Activated CD4-positive, CD25-positive, alpha-beta regulatory T cell treated with anti-CD3 and anti-CD28 coated beads, Interleukin-2, amount 50 U/mL, for 72 hours (primary cell): ENCODE data around the gene CTBS.

Experiments used
- DNase-seq: peaks from one replicate; pipeline ENCODE4 v3.0.0; 2021

CTBS gene

DNA sequence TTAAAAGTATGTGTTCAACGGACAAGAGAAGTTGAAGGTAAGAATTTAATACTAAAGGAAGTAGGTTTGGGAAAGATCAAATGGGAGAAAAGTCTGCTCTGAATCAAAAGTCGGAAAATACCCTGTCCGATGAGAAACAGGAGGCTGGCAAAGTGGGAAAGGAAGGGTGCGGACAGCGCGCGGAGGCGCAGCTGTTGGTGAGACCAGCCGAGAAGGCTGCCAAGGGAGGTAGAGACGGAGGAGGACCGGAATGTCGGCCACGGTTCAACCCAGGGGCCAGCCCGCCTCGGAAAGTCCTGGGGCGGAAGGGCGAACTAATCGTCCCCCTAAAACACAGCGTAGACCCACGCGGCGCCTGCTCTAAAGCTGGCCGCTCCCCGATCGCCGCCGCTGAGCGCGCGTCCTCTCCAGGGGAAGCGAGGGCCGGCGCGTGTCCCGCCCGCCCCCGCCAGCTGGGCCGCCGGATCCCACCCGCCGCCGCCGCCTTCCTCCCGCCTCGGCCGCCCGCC lies 68.7 kb downstream of the CTBS start:
- DNase-seq, result no peak

DNA sequence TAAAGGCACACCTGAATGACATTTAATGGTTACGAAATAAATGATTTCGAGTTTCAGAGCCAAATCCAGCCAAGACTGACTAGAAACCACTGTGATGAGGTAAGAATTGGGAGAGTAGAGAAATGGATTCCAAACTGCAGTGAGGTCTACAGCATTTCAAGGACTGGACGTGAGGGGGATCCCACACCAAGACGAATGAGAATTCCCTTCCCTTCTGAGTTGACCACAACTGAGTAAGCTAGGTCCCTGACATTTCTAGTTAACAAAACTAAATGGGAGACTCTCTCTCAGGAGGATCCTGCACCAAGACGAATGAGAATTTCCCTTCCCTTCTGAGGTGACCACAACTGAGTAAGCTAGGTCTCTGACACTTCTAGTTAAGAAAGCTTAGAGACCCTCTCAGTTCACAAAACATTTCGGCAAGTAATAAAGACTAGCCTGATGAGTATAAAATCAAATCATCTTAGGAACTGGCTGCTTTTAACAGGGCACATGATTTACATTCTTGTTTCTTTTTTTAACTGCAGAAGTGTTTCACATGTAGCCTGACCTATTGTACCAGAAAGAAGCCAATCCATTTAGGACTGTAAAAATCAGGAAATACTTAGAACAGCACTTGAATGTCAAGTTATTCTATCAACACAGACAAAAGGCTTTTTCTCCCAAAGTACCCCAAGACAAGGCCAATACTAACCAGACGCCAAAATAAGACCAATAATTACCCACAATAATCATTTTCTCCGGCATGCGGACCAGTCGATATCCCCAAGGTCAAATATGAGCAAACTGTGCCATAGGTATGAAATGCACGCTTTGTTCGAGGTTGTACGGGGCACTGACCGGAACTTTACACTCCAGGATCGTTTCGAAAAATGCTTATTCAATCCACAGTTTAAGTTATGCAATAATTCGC lies 69.4 kb downstream of the CTBS start:
- DNase-seq, result no peak

DNA sequence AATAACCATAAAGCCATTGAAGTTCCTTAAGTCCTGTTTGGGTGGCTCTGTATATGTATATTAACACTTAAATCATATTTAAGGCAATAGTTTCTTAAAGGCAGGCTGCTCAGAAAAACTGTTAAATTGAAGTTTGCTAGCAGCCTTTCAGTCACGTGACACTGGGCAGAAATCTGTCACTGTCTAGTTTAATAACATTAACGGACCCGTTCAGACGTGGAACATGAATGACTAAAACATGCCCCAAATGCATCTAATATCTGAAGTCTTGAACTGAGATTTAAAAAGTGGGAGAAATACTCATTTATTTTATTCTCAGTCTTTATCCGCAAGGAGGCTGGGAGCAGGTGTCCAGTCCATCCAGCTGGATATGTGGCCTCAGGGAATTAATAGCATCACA lies 71.3 kb downstream of the CTBS start:
- DNase-seq, result no peak
